Adrenal gland (tissue), 12 donors: ENCODE measurements around the gene NUP93. TPM values are rescaled to one million over a fixed set of nuclear protein-coding genes. Genes with fewer than 3 reads are reported as not detected.
"Not testable (repeated sequence)": the region's sequence is repeated elsewhere in the genome, so short reads cannot be mapped to it uniquely, and the experiment has no call there.

Experiments
- DNase-seq, 7 donors: peaks; one replicate each; pipeline ENCODE4 v3.0.0-alpha.2; 2019 to 2020
- H3K27ac ChIP-seq, 5 donors: fragments of 200-600 bp; sonication (generic) in 4 of 5; 1 replicate in 3 of 5; 2 replicates in 2 of 5; pipeline versions ENCODE4 v1.5.1 to v1.8.0; 2016 to 2020; ENCODE audit warnings: mild to moderate bottlenecking in 1 of 5
- H3K27me3 ChIP-seq: fragments of 200-600 bp; 2 replicates; pipeline ENCODE4 v1.8.0; 2021
- H3K36me3 ChIP-seq, 2 donors: fragments of 200-600 bp; replicated peaks in 1 of 2; 1 replicate in 1 of 2; 2 replicates in 1 of 2; pipeline versions ENCODE4 v1.5.1 to v1.8.0; 2018 to 2022
- H3K4me1 ChIP-seq, 2 donors: fragments of 200-600 bp; replicated peaks in 1 of 2; 1 replicate in 1 of 2; 2 replicates in 1 of 2; pipeline versions ENCODE4 v1.5.1 to v1.8.0; 2018 to 2021
- H3K4me3 ChIP-seq, 4 donors: fragments of 200-600 bp; sonication (generic) in 3 of 4; one replicate each; pipeline ENCODE4 v1.5.1; 2016 to 2018
- H3K9me3 ChIP-seq, 3 donors: fragments of 200-600 bp; sonication (generic) in 1 of 3; replicated peaks in 1 of 3; 1 replicate in 2 of 3; 2 replicates in 1 of 3; pipeline versions ENCODE4 v1.5.1 to v1.8.0; 2016 to 2021
- CTCF ChIP-seq, 6 experiments: fragments of 450-650 bp in 4 of 6; fragments of 200-600 bp in 2 of 6; sonication (generic) in 1 of 6; IDR thresholded peaks; 1 replicate in 5 of 6; 2 replicates in 1 of 6; pipeline versions ENCODE4 v1.5.1 to v1.8.0; 2016 to 2021; ENCODE audit warnings: antibody characterized with exemption in 6 of 6, mild to moderate bottlenecking in 2 of 6, moderate library complexity in 1 of 6
- POLR2A ChIP-seq, 2 donors: fragments of 450-650 bp; IDR thresholded peaks; one replicate each; pipeline ENCODE4 v1.6.1; 2017; ENCODE audit warnings: antibody characterized with exemption in 2 of 2, mild to moderate bottlenecking in 2 of 2, moderate library complexity in 1 of 2
- whole genome bisulfite sequencing, 4 donors: extraction: QIAGEN DNeasy Blood & Tissue Kit in 2 of 4; methylation state at CpG; one replicate each; pipeline versions ENCODE4 v1.1.5 to v1.1.7; 2013 to 2017; 5-methylcytosine and 5-hydroxymethylcytosine counted together
- intact Hi-C, 2 donors: fragments of 100-400 bp; cut with DNase I; formaldehyde crosslinking; loops; one replicate each; pipeline versions ENCODE4 v1.14.1 to v1.15.0; 2022 to 2023
- polyA plus RNA-seq, 3 donors: library from polyadenylated mRNA; stranded (reverse); fragments of 200-250 nt in 2 of 3; fragments of 350-450 nt in 1 of 3; fragmentation: Illumina TruSeq in 1 of 3; extraction: RNeasy Lipid Tissue Mini Kit (QIAGEN cat#74804) in 1 of 3; gene quantifications; one replicate each; pipeline ENCODE4 v1.2.3, GENCODE V29; 2013 to 2014
- total RNA-seq, 9 donors: library from RNA; depleted of rRNA in 4 of 9; stranded (reverse); fragments of >200 nt in 4 of 9; fragments of 120-200 nt in 1 of 9; fragmentation: NEBNext Ultra II Directional in 1 of 9; extraction: Animal tissue kit (Norgen Biotek cat#: 25700) in 1 of 9; gene quantifications; one replicate each; pipeline versions ENCODE4 v1.1.0 to v1.2.4, GENCODE V29; 2013 to 2023
- donor health status: healthy with polysubstance abuse.
- donor health status: Bipolar disorder and iron deficiency.
- donor health status: DM: yes; HTN: yes; CAD: no.
- donor health status: DM: no; HTN: no; CAD: no.
- donor health status: DM: no; HTN: no; CAD: no.
- donor health status: DM: yes; HTN: yes; CAD: no.

The NUP93 gene
- total and polyA plus RNA-seq, 12 donors, result 29.3 to 71.1 (median 45.8) TPM

GRCh38 chr16:56716761-56717160 is 13.2 kb upstream of the NUP93 start:
- no peak for DNase-seq
- intact Hi-C loops, result no loop called here

GRCh38 chr16:56717532-56717931 is 12.4 kb upstream of the NUP93 start:
- intact Hi-C loops, H3K27me3 ChIP-seq, H3K9me3 ChIP-seq, H3K27ac ChIP-seq, DNase-seq, H3K36me3 ChIP-seq, H3K4me1 ChIP-seq, H3K4me3 ChIP-seq: not testable (repeated sequence)
- WGBS, 4 donors, result 71 to 88% (median 84%) methylated on average over 2 of the region's 2 CpGs

More at GRCh38 chr16:56716761-56717160, 13.2 kb upstream of the NUP93 start:
- no peak for TF ChIP-seq CTCF (IDR thresholded peaks at IDR 0.05)
- no peak for TF ChIP-seq POLR2A (IDR thresholded peaks at IDR 0.05)
- H3K36me3 ChIP-seq, result no peaks in the 10 kb centered on the region
- H3K4me1 ChIP-seq, result no peaks in the 10 kb centered on the region
- H3K27me3 ChIP-seq, result no peaks in the 10 kb centered on the region
- 81 to 90% (median 85%) methylated on average over 3 of the region's 3 CpGs for WGBS, 4 donors
- H3K9me3 ChIP-seq, result no peaks in the 10 kb centered on the region
- no peak overlapping the region for H3K27ac ChIP-seq
- no peak overlapping the region for H3K4me3 ChIP-seq

GRCh38 chr16:56722200-56722842 is 7.6 kb upstream of the NUP93 start:
- Histone ChIP-seq H3K4me1 (no peaks in the 10 kb centered on the region), H3K27me3 (no peaks in the 10 kb centered on the region), H3K27ac (no peak overlapping the region), H3K36me3 (no peaks in the 10 kb centered on the region), H3K9me3 (no peaks in the 10 kb centered on the region), H3K4me3 (no peak overlapping the region)
- 71 to 89% (median 83%) methylated on average over 4 to 5 of the region's 5 CpGs for WGBS, 4 donors
- intact Hi-C loops, result no loop called here
- DNase-seq, result no peak
- TF ChIP-seq CTCF (IDR thresholded peaks at IDR 0.05) (no peak), POLR2A (IDR thresholded peaks at IDR 0.05) (no peak)

- TF ChIP-seq POLR2A (IDR thresholded peaks at IDR 0.05), result no peak
- TF ChIP-seq CTCF (IDR thresholded peaks at IDR 0.05), result no peak
- WGBS, 4 donors, result 82 to 90% (median 86%) methylated on average over 3 of the region's 3 CpGs
- H3K27ac ChIP-seq, result no peak overlapping the region
Observed at GRCh38 chr16:56724191-56724590, 5.7 kb upstream of the NUP93 start.

GRCh38 chr16:56726283-56726682 is 3.6 kb upstream of the NUP93 start:
- H3K27me3 ChIP-seq, result no peaks in the 10 kb centered on the region
- H3K36me3 ChIP-seq, result no peaks in the 10 kb centered on the region
- no peaks in the 10 kb centered on the region for H3K9me3 ChIP-seq
- no peak overlapping the region for H3K4me3 ChIP-seq
- no peak overlapping the region for H3K27ac ChIP-seq
- DNase-seq, result no peak
- TF ChIP-seq POLR2A (IDR thresholded peaks at IDR 0.05) (no peak), CTCF (IDR thresholded peaks at IDR 0.05) (no peak)
- H3K4me1 ChIP-seq, result peaks cover 7 to 22% of the 10 kb centered on the region in 2 donors
- intact Hi-C loops, result no loop called here
- 71 to 90% (median 89%) methylated on average over 2 of the region's 2 CpGs for WGBS, 4 donors

More at GRCh38 chr16:56724191-56724590, 5.7 kb upstream of the NUP93 start:
- H3K4me1 ChIP-seq, result peaks cover 0 to 11% of the 10 kb centered on the region in 2 donors
- no peak for DNase-seq
- no peaks in the 10 kb centered on the region for H3K9me3 ChIP-seq
- no peak overlapping the region for H3K4me3 ChIP-seq
- intact Hi-C loops, result no loop called here
- no peaks in the 10 kb centered on the region for H3K27me3 ChIP-seq
- H3K36me3 ChIP-seq, result no peaks in the 10 kb centered on the region
